ENCODE measurements around the gene RPS29. TPM values are rescaled to one million over a fixed set of nuclear protein-coding genes. Genes with fewer than 3 reads are reported as not detected.

RPS29 gene
- total and polyA plus RNA-seq, 9 donors: 1,810 to 35,664 (median 2,389) TPM

GRCh38 chr14:49538852-49539251, 47.3 kb downstream of the RPS29 start:
- no peak overlapping the region for H3K4me3 ChIP-seq
- no peak for DNase-seq
- WGBS, 3 donors: 39 to 49% (median 48%) methylated on average over 4 of the region's 4 CpGs
- H3K27ac ChIP-seq: no peak overlapping the region
- H3K4me1 ChIP-seq (ENCODE audit: insufficient read depth): no peaks in the 10 kb centered on the region
- H3K36me3 ChIP-seq: no peaks in the 10 kb centered on the region
- intact Hi-C loops (cut with DNase I): no loop called here
- no peaks in the 10 kb centered on the region for H3K9me3 ChIP-seq
- H3K27me3 ChIP-seq: no peaks in the 10 kb centered on the region
- TF ChIP-seq EP300 (IDR thresholded peaks at IDR 0.05) (no peak), POLR2A (IDR thresholded peaks at IDR 0.05) (no peak)
- TF ChIP-seq, protein P1, sequence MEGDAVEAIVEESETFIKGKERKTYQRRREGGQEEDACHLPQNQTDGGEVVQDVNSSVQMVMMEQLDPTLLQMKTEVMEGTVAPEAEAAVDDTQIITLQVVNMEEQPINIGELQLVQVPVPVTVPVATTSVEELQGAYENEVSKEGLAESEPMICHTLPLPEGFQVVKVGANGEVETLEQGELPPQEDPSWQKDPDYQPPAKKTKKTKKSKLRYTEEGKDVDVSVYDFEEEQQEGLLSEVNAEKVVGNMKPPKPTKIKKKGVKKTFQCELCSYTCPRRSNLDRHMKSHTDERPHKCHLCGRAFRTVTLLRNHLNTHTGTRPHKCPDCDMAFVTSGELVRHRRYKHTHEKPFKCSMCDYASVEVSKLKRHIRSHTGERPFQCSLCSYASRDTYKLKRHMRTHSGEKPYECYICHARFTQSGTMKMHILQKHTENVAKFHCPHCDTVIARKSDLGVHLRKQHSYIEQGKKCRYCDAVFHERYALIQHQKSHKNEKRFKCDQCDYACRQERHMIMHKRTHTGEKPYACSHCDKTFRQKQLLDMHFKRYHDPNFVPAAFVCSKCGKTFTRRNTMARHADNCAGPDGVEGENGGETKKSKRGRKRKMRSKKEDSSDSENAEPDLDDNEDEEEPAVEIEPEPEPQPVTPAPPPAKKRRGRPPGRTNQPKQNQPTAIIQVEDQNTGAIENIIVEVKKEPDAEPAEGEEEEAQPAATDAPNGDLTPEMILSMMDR (IDR thresholded peaks at IDR 0.05): no peak

Small RNAs within 50 kb of the gene (small RNA-seq; reads per million reads assigned to genes)
- not detected for gene AL139099.3
- gene AL139099.4: not detected
- gene RF00019: not detected
- not detected for gene RNA5SP384

Other genes with a start within 250 kb of the RPS29 start
- gene LRR1, start 12.6 kb upstream of the RPS29 start, total RNA-seq: 1 to 10 TPM; 4.1 to 8.0 (median 6.5) TPM
- gene LRR1, start 12.6 kb upstream of the RPS29 start, polyA plus RNA-seq: 1 to 10 TPM; 4.3 to 4.8 TPM
- 100 to 1,000 TPM; 196 to 516 (median 284) TPM for gene RPL36AL, start 34.2 kb upstream of the RPS29 start, total RNA-seq
- 100 to 1,000 TPM; 657 to 712 TPM for gene RPL36AL, start 34.2 kb upstream of the RPS29 start, polyA plus RNA-seq
- gene MGAT2, start 34.4 kb upstream of the RPS29 start, total RNA-seq: 10 to 100 TPM; 23.0 to 45.1 (median 28.1) TPM
- gene MGAT2, start 34.4 kb upstream of the RPS29 start, polyA plus RNA-seq: 10 to 100 TPM; 15.9 to 21.4 TPM
- gene DNAAF2, start 48.9 kb upstream of the RPS29 start, total RNA-seq: 10 to 100 TPM in 2 of 7 donors, 1 to 10 TPM in 5; 5.5 to 19.3 (median 6.8) TPM
- 1 to 10 TPM; 3.3 to 5.5 TPM for gene DNAAF2, start 48.9 kb upstream of the RPS29 start, polyA plus RNA-seq
- 1 to 10 TPM; 1.6 to 5.0 (median 2.5) TPM for gene POLE2, start 101.8 kb upstream of the RPS29 start, total RNA-seq
- 1 to 10 TPM; 1.6 to 2.5 TPM for gene POLE2, start 101.8 kb upstream of the RPS29 start, polyA plus RNA-seq
- 10 to 100 TPM in 6 of 7 donors, 1 to 10 TPM in 1; 8.6 to 22.9 (median 19.3) TPM for gene KLHDC1, start 106.7 kb upstream of the RPS29 start, total RNA-seq
- gene KLHDC1, start 106.7 kb upstream of the RPS29 start, polyA plus RNA-seq: 1 to 10 TPM; 6.7 to 8.3 TPM
- gene KLHDC2, start 181.8 kb upstream of the RPS29 start, total RNA-seq: 10 to 100 TPM; 49.4 to 84.1 (median 70.1) TPM
- gene KLHDC2, start 181.8 kb upstream of the RPS29 start, polyA plus RNA-seq: 10 to 100 TPM; 66.6 to 89.7 TPM

All from ovary (tissue), 9 donors.